ENCODE data around the gene CAND1. TPM values are rescaled to one million over a fixed set of nuclear protein-coding genes. Genes with fewer than 3 reads are reported as not detected.

CAND1 gene
- total RNA-seq, 1 donor: 158 TPM

DNA sequence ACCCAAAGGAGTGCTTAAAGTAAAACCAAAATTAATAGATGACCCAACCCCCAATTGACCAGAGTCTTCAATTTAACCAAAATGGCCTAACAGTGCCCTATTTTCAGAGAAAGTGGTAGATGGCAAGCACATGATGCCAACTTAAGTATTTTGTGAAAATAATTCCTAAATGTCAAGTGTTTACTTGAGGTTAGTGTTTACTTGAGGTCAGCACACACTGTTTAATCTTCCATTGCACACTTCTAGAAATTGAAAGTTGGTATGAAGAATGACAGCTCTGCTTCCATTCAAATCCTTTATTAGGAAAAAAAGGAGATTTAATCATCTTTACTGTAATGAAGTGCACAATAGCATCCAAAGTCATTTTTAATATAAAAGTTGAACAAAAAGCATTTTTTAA is 25.9 kb upstream of the CAND1 start:
- DNase-seq (ENCODE audit: low read depth): no peak
- no peak overlapping the region for H3K4me3 ChIP-seq (ENCODE audit: low read depth, low read length)
- TF ChIP-seq, protein P1, sequence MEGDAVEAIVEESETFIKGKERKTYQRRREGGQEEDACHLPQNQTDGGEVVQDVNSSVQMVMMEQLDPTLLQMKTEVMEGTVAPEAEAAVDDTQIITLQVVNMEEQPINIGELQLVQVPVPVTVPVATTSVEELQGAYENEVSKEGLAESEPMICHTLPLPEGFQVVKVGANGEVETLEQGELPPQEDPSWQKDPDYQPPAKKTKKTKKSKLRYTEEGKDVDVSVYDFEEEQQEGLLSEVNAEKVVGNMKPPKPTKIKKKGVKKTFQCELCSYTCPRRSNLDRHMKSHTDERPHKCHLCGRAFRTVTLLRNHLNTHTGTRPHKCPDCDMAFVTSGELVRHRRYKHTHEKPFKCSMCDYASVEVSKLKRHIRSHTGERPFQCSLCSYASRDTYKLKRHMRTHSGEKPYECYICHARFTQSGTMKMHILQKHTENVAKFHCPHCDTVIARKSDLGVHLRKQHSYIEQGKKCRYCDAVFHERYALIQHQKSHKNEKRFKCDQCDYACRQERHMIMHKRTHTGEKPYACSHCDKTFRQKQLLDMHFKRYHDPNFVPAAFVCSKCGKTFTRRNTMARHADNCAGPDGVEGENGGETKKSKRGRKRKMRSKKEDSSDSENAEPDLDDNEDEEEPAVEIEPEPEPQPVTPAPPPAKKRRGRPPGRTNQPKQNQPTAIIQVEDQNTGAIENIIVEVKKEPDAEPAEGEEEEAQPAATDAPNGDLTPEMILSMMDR (IDR thresholded peaks at IDR 0.05; ENCODE audit: insufficient read depth, low read depth, low read length): no peak

DNA sequence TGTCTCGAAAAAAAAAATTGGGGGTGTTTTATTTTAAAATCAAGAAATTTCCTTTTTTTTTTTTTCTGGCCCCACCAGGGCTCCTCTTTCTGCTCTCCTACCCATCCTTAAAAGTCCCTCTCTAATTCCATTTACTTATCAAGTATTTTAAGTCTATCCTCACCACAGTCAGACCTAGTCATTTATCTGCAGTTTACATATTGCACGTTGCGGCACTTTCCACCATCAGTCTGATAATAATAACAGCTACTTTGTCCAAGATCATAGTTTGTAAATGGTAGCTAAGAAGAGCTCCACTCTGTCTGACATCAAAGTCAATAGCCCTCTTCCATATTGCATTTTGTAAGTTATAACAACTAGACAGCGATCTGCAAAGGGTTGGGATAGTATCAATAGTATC is 23.6 kb upstream of the CAND1 start:
- TF ChIP-seq, protein P1 (IDR thresholded peaks at IDR 0.05; ENCODE audit: insufficient read depth, low read depth, low read length): no peak
- H3K4me3 ChIP-seq (ENCODE audit: low read depth, low read length): no peak overlapping the region
- DNase-seq (ENCODE audit: low read depth): no peak

DNA sequence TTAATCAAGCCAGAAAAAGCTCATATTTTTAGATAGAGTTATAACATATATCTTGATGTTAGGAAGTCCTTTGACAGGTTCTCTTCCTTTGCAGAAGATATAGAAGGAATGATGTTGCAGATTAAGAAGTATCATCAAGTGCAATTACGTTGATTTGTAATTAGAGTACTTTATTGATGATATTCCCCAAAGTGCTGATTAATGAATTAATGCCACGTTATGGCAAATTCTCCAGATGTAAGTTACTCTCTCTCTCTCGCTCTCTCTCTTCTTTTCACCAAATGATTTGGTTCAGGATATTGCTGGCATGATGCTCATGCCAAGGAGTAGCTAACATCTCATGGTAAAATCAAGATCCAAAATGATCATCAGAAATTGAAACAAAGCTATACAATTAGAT is 18.1 kb upstream of the CAND1 start:
- H3K4me3 ChIP-seq (ENCODE audit: low read depth, low read length): no peak overlapping the region
- TF ChIP-seq, protein P1 (IDR thresholded peaks at IDR 0.05; ENCODE audit: insufficient read depth, low read depth, low read length): no peak
- DNase-seq (ENCODE audit: low read depth): no peak

DNA sequence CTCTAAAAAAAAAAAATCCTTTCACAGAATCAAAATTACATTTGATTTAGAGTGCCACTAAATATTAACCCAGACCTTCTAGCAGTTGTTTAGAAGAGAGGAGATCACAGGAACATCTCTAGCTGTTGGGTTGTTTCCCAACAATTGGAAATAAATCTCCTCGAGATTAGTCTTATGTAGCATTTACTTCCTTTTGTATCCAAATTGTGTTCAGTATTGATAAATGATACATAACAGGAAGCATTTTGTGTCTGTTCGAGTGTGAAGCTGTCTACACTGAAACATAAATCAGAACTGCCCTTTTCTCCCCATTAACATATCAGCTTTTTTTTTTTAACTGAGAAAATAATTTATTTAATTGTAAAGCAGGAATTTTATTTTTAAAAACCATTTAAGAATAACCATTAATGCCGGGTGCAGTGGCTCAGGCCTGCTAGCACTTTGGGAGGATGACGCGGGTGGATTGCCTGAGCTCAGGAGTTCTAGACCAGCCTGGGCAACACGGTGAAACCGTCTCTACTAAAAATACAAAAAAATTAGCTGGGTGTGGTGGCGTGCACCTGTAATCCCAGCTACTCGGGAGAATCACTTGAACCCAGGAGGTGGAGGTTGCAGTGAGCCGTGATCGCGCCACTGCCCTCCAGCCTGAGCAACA is 14.7 kb upstream of the CAND1 start:
- H3K4me3 ChIP-seq (ENCODE audit: low read depth, low read length): no peak overlapping the region
- TF ChIP-seq, protein P1 (IDR thresholded peaks at IDR 0.05; ENCODE audit: insufficient read depth, low read depth, low read length): no peak
- DNase-seq (ENCODE audit: low read depth): no peak

DNA sequence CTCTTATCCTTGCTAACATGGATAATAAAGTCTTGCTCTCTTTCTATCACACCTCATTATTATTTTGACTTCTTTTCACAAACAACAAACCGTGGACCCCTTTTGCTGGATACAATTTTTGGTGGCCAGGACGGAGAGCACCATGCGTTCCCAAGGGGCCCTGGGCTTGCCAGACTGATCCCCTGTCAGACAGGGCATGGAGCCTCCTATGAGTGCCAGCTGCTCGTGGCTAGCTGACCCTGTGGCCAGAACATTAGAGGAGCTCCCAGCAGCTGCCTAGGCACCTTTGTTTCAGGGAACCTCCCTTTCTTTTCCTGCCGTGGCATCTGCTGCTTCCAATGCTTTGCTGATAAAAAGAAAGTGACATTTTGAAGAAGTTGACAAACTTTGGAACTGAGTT is 12.5 kb upstream of the CAND1 start:
- TF ChIP-seq, protein P1 (IDR thresholded peaks at IDR 0.05; ENCODE audit: insufficient read depth, low read depth, low read length): no peak
- no peak for DNase-seq (ENCODE audit: low read depth)
- H3K4me3 ChIP-seq (ENCODE audit: low read depth, low read length): no peak overlapping the region

DNA sequence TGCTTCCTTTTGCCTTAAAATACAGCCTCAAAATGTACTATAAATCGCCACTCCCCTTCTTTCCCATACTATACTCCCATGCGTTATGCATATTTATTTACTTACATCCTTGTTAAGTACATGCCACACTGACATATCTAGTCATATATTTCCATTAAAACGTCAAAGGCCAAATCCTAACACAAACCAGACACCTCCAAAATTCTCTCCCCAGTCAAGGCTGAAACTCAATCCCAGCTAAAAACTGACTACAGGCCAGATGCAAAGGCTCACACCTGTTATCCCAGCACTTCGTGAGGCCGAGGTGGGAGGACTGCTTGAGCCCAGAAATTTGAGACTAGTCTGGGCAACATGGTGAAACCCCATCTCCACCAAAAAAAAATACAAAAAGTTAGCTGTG is 5.7 kb upstream of the CAND1 start:
- H3K4me3 ChIP-seq (ENCODE audit: low read depth, low read length): no peak overlapping the region
- TF ChIP-seq, protein P1 (IDR thresholded peaks at IDR 0.05; ENCODE audit: insufficient read depth, low read depth, low read length): no peak
- DNase-seq (ENCODE audit: low read depth): peak; percentile 55

DNA sequence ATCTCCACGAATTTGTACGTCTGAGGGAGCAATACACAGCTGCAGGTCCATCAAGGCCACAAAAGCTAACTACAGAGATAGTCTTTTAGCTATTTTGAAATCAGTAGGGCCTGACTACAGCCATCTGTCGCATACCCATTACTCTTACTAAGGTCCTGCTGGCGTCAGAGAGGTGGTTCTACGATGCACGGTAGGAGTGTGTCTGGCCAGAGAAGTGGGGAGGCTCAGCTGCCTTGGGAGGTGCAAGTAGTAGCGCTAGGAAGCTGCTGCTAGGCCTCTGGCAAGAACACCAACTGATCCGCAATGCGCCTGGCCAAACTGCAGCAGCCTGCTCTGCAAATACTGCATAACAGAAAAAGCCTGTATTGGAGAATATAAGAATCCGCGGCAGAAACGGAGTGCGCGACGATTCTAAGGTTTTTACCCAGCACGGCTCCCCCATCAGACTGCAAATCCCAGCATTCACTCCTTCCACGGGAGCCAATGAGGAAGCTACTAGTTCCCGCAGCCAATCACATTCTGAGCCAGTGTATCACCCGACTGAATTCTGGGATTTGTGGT is 743 bp upstream of the CAND1 start:
- TF ChIP-seq, protein P1 (IDR thresholded peaks at IDR 0.05; ENCODE audit: insufficient read depth, low read depth, low read length): no peak
- peak; percentile 99 for DNase-seq (ENCODE audit: low read depth)
- peak overlapping the region; percentile 90 for H3K4me3 ChIP-seq (ENCODE audit: low read depth, low read length)
